GM18511 (cell line): Measurements from ENCODE around the gene NELFB.
"Not testable (repeated sequence)": the region's sequence is repeated elsewhere in the genome, so short reads cannot be mapped to it uniquely, and the experiment has no call there.

ENCODE experiments used
- ATAC-seq: cut with Tn5 transposase; IDR thresholded peaks from one replicate; pipeline ENCODE4 v1.9.1; 2021; ENCODE audit warnings: mild to moderate bottlenecking, moderate library complexity; ENCODE audit not compliant: unreplicated experiment

Gene NELFB

GRCh38 chr9:137247135-137247915, 7.8 kb upstream of the NELFB start:
- ATAC-seq, result no peak

DNA sequence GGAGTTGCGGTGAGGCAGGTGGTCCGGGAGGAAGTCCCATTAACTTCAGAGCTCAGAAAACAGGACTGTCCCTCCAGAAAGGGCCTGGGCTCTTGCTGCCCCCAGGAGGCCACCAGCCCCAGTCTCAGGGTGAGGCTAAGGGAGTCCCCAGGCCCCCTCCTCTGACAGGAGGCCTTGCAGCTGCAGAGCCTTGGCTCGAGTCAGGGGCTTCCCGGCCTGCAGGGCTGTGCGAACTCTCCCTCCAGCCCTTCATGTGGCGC, 7.3 kb upstream of the NELFB start:
- ATAC-seq, result no peak

- ATAC-seq, result no peak
Measured at GRCh38 chr9:137250329-137251193, 4.6 kb upstream of the NELFB start.

- ATAC-seq, result no peak
Measured at GRCh38 chr9:137251194-137251461, 4.0 kb upstream of the NELFB start, which contains the start of gene STPG3. Gene STPG3 (plus strand): TSS chr9:137251286. CDS start chr9:137251287, 1 bp downstream.

DNA sequence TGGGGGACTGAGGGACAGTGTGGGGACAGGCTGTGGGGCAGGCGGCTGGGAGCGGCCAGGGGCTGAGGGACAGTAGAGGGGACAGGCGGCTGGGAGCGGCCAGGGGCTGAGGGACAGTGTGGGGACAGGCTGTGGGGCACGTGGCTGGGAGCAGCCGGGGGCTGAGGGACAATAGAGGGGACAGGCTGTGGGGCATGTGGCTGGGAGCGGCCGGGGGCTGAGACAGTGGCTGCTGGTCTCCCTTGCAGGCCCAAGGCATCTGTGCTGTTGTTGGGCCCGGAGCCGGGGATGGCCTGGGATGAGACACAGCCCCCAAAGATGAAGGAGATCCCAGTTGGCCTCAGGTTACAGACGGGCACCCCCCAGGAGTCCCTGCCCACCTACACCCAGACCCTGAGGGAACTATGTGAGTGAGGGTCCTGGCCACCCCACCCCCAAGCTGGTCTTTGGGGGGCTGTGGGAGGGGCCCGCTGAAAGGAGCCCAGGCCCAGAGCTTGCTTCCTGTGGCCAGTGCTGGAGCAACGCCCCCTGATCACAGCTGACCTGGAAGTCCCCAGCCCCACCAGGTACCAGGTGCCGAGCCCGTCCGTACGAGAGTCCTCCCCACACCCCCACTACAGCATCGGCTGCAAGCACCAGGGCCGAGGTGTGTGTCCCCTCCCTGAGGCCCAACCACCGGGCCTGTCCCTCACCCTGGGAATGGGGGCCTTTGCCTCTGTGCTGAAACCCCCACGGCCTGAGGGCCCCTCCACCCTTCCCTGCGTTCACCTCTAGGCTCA, 3.4 kb upstream of the NELFB start:
- ATAC-seq, result no peak

- no peak for ATAC-seq
Measured at GRCh38 chr9:137252555-137253506, 2.3 kb upstream of the NELFB start.

GRCh38 chr9:137253717-137254623, 1.2 kb upstream of the NELFB start:
- no peak for ATAC-seq

GRCh38 chr9:137255448-137256114, 454 bp downstream of the NELFB start:
- ATAC-seq, result peak; percentile 41

- no peak for ATAC-seq
Measured at GRCh38 chr9:137256362-137256761, 1.2 kb downstream of the NELFB start.

- no peak for ATAC-seq
Measured at GRCh38 chr9:137256856-137257255, 1.7 kb downstream of the NELFB start.

- not testable (repeated sequence) for ATAC-seq
Measured at GRCh38 chr9:137262173-137262908, 7.2 kb downstream of the NELFB start.

GRCh38 chr9:137262909-137263285, 7.8 kb downstream of the NELFB start:
- no peak for ATAC-seq

- no peak for ATAC-seq
Measured at GRCh38 chr9:137263506-137263905, 8.4 kb downstream of the NELFB start.

DNA sequence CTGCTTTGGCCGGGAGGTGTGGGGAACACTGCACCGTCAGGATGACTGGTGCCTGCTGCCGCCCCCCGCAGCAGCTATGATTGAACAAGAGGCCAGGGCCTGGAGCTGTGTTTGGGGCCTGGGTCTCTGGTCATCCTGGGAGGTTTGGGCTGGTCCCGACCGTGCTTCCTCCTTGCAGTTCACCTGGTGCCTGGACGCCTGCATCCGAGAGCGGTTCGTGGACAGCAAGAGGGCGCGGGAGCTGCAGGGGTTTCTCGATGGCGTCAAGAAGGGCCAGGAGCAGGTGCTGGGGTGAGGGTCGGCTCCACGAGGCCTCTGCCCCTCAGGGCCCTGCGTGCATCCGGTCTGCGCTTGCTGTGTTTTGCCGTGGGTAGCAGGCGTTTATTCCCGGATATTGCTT, 8.9 kb downstream of the NELFB start:
- ATAC-seq, result no peak

- no peak for ATAC-seq
Measured at GRCh38 chr9:137265496-137266161, 10.5 kb downstream of the NELFB start.

- no peak for ATAC-seq
Measured at GRCh38 chr9:137266162-137266527, 11.0 kb downstream of the NELFB start.

DNA sequence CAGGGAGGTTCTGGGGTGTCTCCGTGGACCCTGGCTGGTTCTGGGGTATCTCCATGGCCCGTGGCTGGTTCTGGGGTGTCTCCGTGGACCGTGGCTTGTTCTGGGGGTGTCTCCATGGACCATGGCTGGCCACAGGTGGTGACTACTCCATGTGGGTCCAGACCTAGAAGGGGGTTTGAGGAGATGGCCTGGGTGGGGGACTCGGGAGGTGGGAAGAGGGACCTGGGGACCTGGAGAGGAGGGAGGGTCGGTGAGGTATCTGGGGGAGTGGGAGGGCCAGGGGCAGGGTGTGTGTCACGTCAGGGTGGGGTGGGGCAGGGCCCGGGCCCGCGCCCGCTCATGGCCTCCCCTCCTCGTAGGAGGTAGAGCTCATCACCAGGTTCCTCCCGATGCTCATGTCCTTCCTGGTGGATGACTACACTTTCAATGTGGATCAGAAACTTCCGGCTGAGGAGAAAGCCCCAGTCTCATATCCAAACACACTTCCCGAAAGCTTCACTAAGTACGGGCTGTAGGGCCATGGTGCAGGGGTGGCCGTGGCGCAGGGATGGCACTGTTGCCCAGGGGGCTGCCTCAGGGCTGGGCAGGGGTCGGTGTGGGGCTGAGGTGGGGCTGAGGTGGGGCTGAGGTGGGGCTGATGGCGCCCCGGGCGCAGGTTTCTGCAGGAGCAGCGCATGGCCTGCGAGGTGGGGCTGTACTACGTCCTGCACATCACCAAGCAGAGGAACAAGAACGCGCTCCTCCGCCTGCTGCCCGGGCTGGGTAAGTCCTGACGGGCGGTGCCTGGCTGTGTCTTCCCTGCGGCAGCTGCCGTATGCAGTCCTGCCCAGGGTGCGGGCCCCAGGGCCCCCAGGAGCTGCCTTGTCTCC, 11.7 kb downstream of the NELFB start:
- ATAC-seq, result no peak
